ENCODE results near the gene HAVCR2. TPM values are rescaled to one million over a fixed set of nuclear protein-coding genes. Genes with fewer than 3 reads are reported as not detected.

The HAVCR2 gene
- total and polyA plus RNA-seq, 2 experiments from 2014 or later = 0.49 TPM; not detected in 1

- no peaks in the 10 kb centered on the region for H3K9me2 ChIP-seq (ENCODE audit: insufficient read depth)
- H3K4me3 ChIP-seq = no peak overlapping the region
- no peaks in the 10 kb centered on the region for H3K4me1 ChIP-seq (ENCODE audit: insufficient read depth)
- DNase-seq (ENCODE audit: low spot score) = no peak
- no peak overlapping the region for H3K27ac ChIP-seq (ENCODE audit: low read depth)
- H3K79me2 ChIP-seq (replicated peaks; ENCODE audit: insufficient read depth) = no peaks in the 10 kb centered on the region
- no peaks in the 10 kb centered on the region for H3K4me1 Mint-ChIP-seq
- H3K4me3 Mint-ChIP-seq = no peak overlapping the region
- no peaks in the 10 kb centered on the region for H3K36me3 Mint-ChIP-seq (ENCODE audit: low read depth)
- H3F3A ChIP-seq (replicated peaks; ENCODE audit: low read depth) = no peaks in the 10 kb centered on the region
- no peaks in the 10 kb centered on the region for H3K36me3 ChIP-seq (ENCODE audit: insufficient read depth)
- no peak overlapping the region for H3K4me2 ChIP-seq
- H3K27ac Mint-ChIP-seq = no peak overlapping the region
- ATAC-seq = no peak
- no peaks in the 10 kb centered on the region for H3K27me3 ChIP-seq (ENCODE audit: insufficient read depth)
- H4K20me1 ChIP-seq (replicated peaks; ENCODE audit: insufficient read depth) = no peaks in the 10 kb centered on the region
- H3K9me3 Mint-ChIP-seq = peaks cover 6% of the 10 kb centered on the region; the same call in 2 of the 3 replicates
- peak overlapping the region; percentile 74; the same call in 1 of the 2 replicates for H2AFZ ChIP-seq
- H3K27me3 Mint-ChIP-seq (ENCODE audit: insufficient read depth, low read depth, poor library complexity) = peaks cover 8% of the 10 kb centered on the region
- no peak for TF ChIP-seq EZH2phosphoT487 (IDR thresholded peaks at IDR 0.05; ENCODE audit: unreplicated experiment)
- TF ChIP-seq ZNF114 (CRISPR knock-in tag; IDR thresholded peaks at IDR 0.05) = no peak
- no peak for TF ChIP-seq REST (IDR thresholded peaks at IDR 0.05; ENCODE audit: unreplicated experiment)
- no peak for TF ChIP-seq EZH2 (IDR thresholded peaks at IDR 0.05; ENCODE audit: low read depth, unreplicated experiment)
- no peak for TF ChIP-seq ZNF331 (CRISPR knock-in tag; IDR thresholded peaks at IDR 0.05; ENCODE audit: low read depth)
- no peak for TF ChIP-seq CREB1 (CRISPR knock-in tag; IDR thresholded peaks at IDR 0.05; ENCODE audit: low read depth)
- TF ChIP-seq CTCF (conservative IDR thresholded peaks at IDR 0.05; ENCODE audit: low read depth in 2 of 2) = no peak
- no peak for TF ChIP-seq ETS1 (IDR thresholded peaks at IDR 0.05)
- no peak for TF ChIP-seq POLR2AphosphoS5 (IDR thresholded peaks at IDR 0.05; ENCODE audit: low read depth)
- TF ChIP-seq ZNF462 (CRISPR knock-in tag; IDR thresholded peaks at IDR 0.05) = no peak
- TF ChIP-seq STAT1 (IDR thresholded peaks at IDR 0.05; ENCODE audit: unreplicated experiment) = no peak
- no peak for TF ChIP-seq NANOG (IDR thresholded peaks at IDR 0.05; ENCODE audit: borderline replicate concordance)
- TF ChIP-seq JUNB (IDR thresholded peaks at IDR 0.05; ENCODE audit: unreplicated experiment) = no peak
Observed at GRCh38 chr5:157066080-157066479, 42.8 kb downstream of the HAVCR2 start.

Measured in GM23338 (cell line).